Measurements from ENCODE around the gene BACH1.

Gene BACH1

GRCh38 chr21:29318354-29318753 is 19.6 kb downstream of the BACH1 start:
- TF ChIP-seq CTCF (IDR thresholded peaks at IDR 0.05; ENCODE audit: low read depth, low read length, missing control alignments): no peak
- no peak for DNase-seq (ENCODE audit: low read depth)
- H3K4me3 ChIP-seq (ENCODE audit: low read depth, low read length): no peak overlapping the region
- in situ Hi-C loops (cut with HindIII; ENCODE audit: low sequenced_read_pairs): no loop called here

GRCh38 chr21:29320031-29320430 is 21.3 kb downstream of the BACH1 start:
- in situ Hi-C loops (cut with HindIII; ENCODE audit: low sequenced_read_pairs): no loop called here
- H3K4me3 ChIP-seq (ENCODE audit: low read depth, low read length): no peak overlapping the region
- no peak for DNase-seq (ENCODE audit: low read depth)
- no peak for TF ChIP-seq CTCF (IDR thresholded peaks at IDR 0.05; ENCODE audit: low read depth, low read length, missing control alignments)

- no peak overlapping the region for H3K4me3 ChIP-seq (ENCODE audit: low read depth, low read length)
- in situ Hi-C loops (cut with HindIII; ENCODE audit: low sequenced_read_pairs): no loop called here
- DNase-seq (ENCODE audit: low read depth): no peak
- TF ChIP-seq CTCF (IDR thresholded peaks at IDR 0.05; ENCODE audit: low read depth, low read length, missing control alignments): no peak
These were observed 22.5 kb downstream of the BACH1 start for GRCh38 chr21:29321217-29321616.

DNA sequence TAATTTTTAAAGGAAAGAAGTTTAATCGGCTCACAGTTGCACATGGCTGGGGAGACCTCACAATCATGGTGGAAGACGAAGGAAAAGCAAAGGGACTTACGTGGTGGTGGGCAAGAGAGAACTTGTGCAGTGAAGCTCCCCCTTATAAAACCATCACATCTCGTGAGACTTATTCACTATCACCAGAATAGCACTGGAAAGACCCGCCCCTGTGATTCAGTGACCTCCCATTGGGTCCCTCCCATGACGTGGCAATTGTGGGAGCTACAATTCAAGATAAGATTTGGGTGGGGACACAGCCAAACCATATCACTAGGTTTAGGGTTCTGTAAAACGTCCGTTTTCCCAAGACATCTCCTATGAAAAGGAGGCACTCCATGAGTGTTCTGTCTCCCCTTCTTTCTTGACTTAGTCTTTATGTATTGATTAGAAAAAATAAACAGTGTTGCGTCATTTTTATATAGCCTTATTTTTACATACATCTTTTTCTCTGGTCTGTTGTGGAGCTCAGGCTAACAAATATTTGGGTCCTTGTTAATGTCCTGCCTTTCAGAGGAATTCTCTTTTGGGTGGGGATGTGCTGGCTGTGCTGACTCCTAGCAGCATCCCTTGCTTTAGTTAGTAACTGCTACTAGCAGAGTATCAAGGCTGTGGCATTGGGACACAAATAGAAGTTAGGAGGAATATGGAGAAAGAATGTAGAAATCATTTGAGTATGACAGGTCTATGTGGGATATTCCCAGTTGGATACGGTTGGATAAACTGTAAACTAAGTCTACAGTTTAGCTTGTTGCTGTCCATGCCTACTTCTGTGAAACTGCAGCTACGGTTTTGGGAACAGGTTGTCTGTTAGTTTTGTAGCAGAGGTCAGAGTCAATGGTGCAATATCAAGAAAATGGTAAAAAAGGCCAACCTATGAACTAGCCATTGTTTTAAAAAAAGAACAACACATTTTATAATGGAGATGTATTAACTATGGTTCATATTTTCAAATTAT is 23.5 kb downstream of the BACH1 start:
- no peak for TF ChIP-seq CTCF (IDR thresholded peaks at IDR 0.05; ENCODE audit: low read depth, low read length, missing control alignments)
- in situ Hi-C loops (cut with HindIII; ENCODE audit: low sequenced_read_pairs): no loop called here
- H3K4me3 ChIP-seq (ENCODE audit: low read depth, low read length): no peak overlapping the region
- DNase-seq (ENCODE audit: low read depth): no peak

DNA sequence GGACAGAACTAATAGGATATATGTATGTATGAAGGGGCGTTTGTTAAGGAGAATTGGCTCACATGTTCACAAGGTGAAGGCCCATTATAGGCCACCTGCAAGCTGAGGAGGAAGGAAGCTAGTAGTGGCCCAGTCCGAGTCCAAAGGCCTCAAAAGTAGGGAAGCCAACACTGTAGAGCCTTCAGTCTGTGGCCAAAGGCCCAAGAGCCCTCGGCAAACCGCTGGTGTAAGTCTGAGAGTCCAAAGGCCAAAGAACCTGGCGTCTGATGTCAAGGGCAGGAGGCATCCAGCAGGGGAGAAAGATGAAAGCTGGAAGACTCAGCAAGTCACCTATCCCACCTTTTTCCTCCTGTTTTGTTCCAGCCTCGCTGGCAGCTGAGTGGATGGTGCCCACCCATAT is 24.5 kb downstream of the BACH1 start:
- no peak for DNase-seq (ENCODE audit: low read depth)
- no peak overlapping the region for H3K4me3 ChIP-seq (ENCODE audit: low read depth, low read length)
- in situ Hi-C loops (cut with HindIII; ENCODE audit: low sequenced_read_pairs): no loop called here
- no peak for TF ChIP-seq CTCF (IDR thresholded peaks at IDR 0.05; ENCODE audit: low read depth, low read length, missing control alignments)

DNA sequence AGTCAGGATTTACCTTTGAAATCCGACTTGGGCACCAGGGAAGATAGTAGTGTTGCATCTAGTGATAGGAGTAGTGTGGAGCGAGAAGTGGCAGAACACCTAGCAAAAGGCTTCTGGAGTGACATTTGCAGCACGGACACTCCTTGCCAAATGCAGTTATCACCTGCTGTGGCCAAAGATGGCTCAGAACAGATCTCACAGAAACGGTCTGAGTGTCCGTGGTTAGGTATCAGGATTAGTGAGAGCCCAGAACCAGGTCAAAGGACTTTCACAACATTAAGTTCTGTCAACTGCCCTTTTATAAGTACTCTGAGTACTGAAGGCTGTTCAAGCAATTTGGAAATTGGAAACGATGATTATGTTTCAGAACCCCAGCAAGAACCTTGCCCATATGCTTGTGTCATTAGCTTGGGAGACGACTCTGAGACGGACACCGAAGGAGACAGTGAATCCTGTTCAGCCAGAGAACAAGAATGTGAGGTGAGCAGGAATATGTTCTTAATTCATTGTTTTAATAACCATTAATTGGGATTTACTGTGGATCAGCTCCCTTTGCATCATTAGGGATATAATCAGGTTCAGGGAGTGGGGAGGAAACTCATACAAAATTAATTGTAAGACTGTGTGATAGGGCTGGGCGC is 28.3 kb downstream of the BACH1 start:
- in situ Hi-C loops (cut with HindIII; ENCODE audit: low sequenced_read_pairs): no loop called here

More for the DNA sequence above, 28.3 kb downstream of the BACH1 start:
- no peak for DNase-seq (ENCODE audit: low read depth)
- TF ChIP-seq CTCF (IDR thresholded peaks at IDR 0.05; ENCODE audit: low read depth, low read length, missing control alignments): no peak
- H3K4me3 ChIP-seq (ENCODE audit: low read depth, low read length): no peak overlapping the region
